HG03469 (cell line): Measurements from ENCODE around the gene SLC7A9.

Experiments
- ATAC-seq: cut with Tn5 transposase; IDR thresholded peaks from one replicate; pipeline ENCODE4 v1.9.1; 2021; ENCODE audit warnings: mild to moderate bottlenecking, moderate library complexity, moderate number of reproducible peaks; ENCODE audit not compliant: unreplicated experiment

Gene SLC7A9

DNA sequence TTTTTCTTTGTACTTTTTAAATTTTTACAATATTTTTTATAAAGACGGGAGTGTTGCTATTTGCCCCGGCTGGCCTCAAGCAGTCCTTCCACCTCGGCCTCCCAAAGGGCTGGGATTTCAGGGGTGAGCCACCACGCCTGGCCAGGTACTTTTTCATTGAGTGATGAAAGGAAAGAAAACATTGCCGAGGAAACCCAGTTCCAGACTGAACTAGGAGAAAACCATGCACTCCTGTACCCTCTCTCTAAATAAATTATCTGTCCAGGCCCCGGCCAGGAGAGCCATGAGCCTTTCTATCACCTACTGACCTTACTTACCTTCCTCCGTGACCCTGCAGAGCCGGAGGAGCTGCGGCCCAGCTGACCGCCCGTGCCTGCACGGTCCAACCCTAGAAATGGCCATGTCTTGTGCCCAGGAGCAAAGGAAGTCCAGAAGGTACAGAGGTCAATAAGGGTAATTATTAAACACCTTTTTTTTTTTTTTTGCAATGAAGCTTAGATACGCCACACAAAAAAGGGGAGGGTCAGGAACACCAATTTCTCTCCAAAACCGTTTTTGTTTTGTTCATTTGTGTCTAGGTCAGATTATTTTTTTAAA lies at the start of gene SLC7A9:
SLC7A9 (minus strand) TSS at position 399 of the 597 bp plus-strand sequence. CDS start 1,233 bp downstream, outside the sequence.
- ATAC-seq = no peak

DNA sequence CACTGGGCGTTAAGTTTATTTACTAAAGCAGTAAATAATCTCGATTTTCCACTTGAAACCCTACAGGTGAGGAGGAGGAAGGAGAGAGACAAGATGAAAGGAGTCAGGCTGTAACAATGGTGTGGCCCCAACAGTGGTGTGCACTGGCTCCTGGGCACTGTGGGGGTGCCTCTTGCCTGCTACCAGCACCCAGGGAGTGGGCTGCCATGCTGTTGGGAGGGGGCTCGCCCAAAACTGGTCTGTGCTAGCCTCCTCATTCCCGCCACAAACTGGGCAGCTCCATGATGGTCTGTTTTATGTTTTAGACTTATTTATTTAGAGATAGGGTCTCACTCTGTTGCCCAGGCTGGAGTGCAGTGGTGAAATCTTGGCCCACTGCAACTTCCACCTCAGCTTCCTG lies 49.8 kb upstream of the SLC7A9 start:
- ATAC-seq = no peak

DNA sequence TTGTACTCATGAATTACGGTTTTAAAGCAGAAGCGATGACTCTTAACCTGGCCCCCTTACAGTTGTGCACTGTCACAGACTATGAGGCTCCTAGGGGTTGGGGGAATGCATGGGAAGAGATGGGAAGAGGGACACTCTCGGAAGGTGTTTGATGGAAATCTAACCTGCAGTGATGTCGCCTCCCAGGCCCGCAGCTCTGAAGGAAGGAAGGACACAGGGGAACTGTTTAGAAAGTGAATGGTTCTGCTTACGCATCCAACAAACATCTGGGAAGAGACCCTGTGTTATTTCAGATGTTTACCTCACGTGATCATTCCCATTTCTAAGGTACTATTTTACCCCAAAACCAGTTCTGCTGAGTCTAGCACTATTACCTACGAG lies 48.0 kb upstream of the SLC7A9 start:
- ATAC-seq = no peak

DNA sequence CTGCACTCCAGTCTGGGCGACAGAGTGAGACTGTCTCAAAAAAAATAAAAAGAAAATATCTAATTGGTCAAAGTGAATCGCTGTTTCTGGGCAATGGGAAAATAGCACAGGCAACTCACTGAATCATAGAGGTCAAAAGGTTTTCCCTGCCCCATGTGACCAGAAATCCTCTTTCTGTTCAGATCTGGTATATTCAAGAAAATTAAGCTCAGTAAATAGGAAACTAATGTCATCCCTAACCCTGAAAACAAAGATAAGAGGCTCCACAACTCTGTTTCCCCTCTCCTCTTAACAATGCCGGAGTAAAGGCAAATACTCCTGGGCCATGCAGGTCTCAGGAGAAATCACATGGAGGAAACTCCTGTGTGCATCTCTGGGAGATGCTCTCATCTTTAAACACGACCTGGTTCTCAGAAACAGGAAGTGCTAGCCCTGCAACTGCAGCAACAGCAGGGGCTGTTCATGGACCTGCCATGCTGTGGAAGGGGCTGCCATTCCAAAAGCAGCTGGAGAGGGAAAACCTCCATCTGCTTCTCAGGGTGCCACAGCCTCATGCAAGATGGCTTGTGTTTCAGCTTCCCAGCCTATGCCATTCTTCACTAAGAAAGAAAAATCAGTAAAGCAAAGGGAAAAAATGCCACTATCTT lies 47.5 kb upstream of the SLC7A9 start:
- ATAC-seq = no peak

DNA sequence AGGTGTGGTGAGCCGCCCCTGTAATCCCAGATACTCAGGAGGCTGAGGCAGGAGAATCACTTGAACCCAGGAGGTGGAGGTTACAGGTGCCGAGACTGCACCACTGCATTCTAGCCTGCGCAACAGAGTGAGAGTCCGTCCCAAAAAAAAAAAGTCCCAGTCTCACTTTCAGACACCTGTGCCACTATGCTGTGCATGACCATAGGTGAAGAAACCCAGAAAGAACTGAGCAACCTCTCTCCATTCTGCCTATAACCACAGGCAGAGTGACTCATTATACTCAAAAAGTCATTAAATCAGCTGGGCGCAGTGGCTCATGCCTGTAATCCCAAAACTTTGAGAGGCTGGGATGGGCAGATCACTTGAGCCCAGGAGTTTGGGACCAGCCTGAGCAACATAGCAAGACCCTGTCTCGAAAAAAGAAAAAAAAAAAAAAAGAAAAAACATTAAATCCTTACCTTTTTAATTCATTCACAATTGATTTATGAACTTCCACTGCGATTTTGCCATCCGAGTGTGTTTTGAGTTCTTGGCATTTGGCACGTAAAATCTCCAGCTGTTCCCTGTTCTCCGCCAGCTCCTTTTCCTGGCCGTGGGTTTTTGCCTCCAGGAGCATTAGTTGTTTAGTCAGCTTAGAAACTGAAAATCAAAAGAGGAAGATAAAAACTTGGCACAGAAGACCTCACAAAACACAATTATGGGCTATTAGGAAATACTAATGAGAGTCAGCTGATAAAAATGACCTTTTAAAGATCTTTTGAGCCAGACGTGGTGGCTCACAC lies 45.5 kb upstream of the SLC7A9 start:
- ATAC-seq = no peak

DNA sequence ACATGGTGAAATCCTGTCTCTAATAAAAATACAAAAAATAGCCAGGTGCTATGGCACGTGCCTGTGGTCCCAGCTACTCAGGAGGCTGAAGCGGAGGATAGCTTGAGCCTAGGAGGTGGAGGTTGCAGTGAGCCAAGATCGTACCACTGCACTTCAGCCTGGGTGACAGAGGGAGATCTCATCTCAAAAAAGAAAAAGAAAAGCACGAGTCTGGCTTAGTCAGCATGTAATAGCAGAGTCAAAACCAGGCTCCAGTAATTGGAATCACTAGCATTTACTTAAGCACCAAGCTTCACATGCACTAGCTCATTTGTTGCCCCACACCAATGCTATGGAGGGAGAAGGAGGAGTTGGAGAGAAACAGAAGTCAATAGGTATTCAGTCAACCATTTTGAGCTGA lies 41.9 kb upstream of the SLC7A9 start:
- no peak for ATAC-seq

DNA sequence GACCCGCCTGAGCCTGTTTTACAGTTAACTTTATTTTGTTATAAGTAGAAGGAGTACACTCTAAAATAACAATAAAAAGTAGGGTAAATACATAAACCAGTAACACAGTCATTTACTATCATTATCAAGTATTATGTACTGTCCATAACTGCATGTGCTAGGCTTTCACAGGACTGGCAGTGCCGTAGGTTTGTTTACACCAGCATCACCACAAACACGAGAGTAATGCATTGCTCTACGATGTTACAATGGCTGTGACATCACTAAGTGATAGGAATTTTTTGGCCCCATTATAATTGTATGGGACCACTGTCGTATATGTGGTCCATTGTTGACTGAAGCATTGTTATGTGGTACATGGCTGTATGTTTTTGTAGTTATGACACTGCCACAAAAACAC lies 41.3 kb upstream of the SLC7A9 start:
- no peak for ATAC-seq

DNA sequence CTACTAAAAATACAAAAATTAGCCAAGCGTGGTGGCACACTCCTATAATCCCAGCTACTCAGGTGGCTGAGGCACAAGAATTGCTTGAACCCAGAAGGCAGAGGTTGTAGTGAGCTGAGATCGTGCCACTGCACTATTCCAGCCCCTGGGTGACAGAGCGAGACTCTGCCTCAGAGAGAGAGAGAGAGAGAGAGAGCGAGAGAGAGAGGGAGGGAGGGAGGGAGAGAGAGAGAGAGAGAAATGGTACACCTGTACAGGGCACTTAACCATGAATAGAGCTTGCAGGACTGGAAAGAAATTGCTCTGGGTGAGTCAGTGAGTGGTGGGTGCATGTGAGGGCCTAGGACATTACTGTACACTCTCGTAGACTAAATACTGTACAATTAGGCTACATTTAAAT lies 40.5 kb upstream of the SLC7A9 start:
- no peak for ATAC-seq

DNA sequence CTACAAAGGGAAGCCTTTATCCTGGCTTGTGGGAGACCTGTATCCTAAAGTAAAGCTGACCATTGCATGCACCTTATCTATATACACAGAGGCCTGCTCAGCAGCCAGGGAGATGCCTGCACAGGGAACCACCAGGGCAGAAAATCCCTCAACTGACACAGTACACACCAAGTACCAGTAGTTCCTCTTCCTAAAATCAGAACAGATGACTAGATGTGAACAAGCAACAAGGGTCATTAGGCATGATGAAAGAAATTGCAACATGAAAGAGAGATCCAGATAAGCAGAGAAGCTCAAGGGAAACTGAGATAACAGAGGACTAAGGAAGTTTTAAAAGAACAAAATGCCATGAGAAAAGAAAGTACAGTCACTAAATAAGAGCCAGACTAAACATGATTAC lies 39.7 kb upstream of the SLC7A9 start:
- ATAC-seq = no peak

DNA sequence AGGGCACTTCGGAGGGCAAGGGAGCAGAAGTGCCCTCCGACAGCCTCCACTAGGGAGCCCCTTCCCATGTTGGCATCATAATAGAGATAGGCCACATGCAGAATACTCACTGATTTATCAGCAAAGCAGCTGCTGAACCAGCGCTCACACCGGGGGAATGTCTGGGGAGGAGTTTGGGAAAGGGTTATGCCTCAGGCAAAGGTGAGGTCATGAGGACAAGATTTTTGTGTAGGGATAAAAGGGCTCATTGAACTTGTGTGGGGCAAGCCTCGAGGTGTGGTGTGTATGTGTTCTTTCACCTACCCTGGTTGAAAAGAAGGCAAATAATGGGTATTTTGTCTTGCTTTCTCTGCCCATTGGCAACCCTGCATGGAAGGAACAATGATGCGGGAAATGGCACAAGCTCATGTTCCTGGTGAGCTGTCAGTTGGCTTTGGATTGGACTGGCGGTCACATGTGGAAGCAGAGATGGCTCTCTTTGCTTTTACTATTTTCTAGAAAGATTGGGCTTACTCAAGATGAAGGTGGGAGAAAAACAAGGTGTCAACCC lies 39.1 kb upstream of the SLC7A9 start:
- no peak for ATAC-seq

DNA sequence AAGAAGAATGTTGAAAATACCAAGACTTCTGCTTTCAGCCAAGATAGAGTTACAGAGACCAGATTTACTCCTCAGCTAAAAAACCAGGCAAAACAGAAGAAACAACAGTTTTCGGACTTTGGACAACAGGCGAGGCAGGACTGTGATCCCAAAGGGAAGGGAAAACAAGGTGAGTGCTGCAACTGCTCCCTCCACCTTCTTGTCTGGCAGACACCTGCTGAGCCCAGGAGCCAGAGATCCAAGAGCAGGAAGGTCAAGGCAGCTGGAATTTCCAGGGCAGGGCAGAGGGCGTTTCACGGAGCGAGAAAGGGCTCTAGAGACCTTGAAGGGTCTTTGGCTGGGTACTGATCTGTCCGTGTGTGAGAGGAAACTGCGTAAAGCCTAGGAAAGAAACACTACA lies 32.9 kb upstream of the SLC7A9 start:
- no peak for ATAC-seq

DNA sequence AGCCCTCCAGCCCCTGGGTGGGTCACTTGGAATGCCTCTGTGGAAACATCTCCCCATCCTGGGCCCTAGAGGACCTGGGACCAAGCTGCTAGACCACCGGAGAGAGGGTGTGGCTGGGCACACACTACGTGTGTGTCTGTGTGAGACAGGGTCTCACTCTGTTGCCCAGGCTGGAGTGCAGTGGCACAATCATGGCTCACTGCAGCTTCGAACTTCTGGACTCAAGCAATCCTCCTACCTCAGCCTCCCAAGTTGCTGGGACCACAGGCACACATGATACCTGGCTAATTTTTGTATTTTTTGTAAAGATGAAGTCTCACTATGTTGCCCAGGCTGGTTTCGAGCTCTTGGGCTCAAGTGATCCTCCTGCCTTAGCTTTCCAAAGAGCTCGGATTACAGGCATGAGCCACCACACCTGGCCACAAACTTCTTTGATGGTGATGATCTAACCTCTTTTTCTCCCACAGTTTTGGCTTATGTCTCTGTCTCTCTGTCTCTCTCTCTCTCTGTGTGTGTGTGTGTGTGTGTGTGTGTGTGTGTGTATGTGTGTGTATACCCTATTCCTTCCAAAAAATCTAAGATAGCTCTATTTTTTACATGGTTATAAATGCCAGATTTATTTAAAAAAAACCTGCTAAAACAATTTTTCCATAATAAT lies 32.1 kb upstream of the SLC7A9 start:
- no peak for ATAC-seq

DNA sequence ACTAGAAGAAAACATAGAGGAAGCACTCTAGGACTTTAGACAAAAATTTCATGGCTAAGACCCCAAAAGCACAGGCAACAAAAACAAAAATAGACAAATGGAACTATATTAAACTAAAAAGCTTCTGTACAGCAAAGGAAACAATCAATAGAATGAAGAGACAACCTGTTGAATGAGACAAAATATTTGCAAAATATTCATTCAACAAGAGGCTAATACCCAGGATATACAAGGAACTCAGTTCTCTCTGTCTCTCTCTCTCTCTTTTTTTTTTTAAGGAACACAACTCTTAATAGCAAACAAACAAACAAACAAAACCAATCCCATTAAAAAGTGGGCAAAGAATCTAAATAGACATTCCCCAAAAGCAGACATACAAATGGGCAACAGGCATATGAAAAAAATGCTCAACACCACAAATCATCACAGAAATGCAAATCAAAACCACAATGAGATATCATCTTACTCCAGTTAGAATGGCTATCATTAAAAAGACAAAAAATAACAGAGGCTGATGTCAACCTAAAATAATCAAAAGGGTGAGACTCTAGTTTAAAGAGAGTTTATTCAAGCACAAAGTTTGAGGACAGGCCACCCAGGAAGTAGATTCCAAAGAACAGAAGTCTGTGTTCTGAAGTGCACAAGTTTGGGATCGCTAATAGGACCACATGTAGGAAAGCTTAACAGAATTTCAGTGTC lies 27.1 kb upstream of the SLC7A9 start:
- no peak for ATAC-seq

DNA sequence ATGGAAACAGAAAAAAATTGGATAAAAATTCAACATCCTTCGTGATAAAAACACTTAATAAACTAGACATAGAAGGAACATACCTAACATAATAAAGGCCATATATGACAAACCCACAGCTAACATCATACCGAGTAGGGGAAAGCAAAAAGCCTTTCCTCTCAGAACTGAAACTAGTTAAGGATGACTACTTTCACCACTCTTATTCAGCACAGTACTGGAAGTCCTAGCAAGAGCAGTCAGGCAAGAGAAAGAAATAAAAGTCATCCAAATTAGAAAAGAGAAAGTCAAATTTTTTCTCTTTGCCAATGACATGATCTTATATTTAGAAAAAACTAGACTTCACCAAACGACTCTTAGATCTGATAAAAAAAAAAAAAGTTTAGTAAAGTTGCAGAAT lies 25.8 kb upstream of the SLC7A9 start:
- ATAC-seq = peak; percentile 92

DNA sequence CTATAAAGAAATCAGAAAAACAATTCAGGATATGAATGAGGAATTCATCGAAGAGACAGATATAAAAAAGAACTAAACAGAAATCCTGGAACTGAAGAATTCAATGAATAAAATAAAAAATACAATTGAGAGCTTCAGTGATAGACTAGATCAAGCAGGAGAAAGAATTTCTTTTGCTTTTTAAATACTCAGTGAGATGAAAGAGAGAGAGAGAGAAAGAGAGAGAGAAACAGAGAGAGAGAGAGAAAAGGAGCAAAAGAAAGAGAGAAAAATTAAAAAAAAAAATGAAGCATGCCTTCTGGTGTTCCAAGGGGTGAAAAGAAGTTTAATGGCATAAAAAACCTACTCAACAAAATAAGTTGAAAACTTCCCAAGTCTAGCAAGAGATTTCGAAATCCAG lies 22.0 kb upstream of the SLC7A9 start:
- no peak for ATAC-seq

DNA sequence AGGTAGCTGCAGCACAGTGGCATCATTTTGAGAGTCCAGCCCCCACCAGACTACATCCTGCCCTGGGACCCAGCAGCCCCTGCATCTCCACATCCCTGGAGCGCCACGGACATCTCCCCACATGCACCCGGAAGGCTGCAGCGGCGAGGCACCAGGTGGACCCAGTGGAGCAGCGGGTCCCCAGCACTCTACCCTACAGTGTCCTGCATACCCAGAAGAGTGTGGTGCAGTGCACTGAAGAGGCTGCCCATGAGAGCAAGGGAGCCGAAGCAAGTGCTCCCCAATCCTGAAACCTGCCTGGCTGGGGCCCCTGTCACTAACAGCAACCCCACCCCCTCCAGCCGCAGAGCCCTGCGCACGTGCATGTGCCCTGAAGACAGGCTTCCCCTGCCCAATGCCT lies 21.3 kb upstream of the SLC7A9 start:
- ATAC-seq = no peak

DNA sequence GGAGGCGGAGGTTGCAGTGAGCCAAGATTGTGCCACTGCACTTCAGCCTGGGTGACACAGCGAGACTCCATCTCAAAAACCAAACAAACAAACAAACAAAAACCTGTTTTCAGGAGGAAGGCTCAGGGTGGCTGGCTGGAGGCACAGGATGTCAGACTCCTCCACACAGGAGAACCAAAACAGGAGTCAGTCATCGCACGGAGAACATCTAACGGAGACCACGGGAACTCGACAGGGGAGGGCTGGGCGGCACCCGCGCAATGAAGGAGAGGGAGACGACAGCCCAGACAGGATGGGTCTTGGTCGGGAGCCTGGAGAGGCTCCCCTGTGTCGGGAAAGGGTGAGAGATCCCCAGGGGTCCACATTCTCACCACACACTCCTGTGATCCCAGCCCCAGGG lies 20.8 kb upstream of the SLC7A9 start:
- ATAC-seq = no peak

DNA sequence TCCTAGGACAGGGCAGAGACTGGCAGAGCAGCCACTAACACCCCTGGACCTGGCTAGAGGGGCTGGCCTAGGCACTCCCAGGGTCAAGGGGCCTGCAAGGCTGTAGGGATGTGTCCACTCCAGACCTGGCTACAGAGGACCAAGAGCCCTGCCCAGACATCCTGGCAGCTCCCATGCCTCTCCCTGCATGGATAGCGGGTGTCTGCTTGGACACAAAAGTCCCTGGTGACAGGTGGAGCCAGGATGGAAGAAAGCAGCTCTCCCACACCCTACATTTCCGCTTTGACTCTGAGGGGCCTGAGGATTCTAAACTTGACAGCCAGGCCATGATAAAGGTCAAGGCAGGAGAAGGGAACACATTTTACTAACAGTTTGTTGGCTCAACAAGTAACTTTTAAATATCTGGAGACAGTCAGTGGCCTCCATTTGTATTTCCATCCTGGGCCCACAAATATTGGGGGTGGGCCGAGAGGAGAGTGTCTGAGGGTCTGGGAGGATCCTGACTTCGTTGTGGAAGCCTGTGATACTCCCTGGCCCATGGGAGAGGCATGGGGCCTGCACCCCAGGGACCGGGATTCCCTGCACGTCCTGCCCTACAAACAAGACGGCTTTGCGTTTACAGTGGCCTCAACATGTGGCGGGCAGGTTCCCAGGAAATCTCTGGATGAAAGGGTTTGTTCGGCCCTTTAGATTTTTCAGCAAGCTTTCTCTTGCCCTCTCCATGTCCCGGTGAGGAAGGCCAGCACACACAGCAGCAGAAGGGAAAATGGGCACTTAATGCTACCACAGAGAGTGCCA lies 19.8 kb upstream of the SLC7A9 start:
- no peak for ATAC-seq

DNA sequence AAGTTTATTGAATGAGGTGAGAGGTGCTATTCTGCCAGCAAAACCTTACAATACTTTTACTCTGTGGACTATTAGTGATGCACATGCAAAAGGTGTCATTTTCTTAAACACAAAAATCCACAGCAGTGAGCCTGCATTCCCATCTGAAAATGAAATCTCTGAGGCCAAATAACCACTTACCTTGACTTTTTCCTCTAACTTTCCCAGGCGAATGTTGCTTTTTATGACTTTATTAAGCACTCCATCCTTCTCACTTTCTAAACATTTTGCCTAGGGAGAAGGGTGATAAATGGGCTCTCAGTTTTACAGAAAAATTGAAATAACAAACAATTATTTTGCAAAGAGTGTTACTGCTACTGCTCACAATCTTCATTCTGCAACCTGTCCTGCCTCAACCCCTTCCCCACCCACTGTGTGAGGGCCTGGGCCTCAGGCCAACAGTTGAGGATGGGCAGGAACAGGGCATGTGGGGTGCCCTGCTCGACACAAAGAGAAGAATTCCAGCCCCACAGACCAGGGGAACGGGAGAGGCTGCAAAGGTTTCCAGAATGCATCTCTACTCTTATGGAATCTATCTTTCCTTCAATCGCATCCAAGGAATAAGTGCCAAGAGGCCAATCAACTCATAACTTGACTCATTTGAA lies 18.1 kb upstream of the SLC7A9 start:
- ATAC-seq = no peak

DNA sequence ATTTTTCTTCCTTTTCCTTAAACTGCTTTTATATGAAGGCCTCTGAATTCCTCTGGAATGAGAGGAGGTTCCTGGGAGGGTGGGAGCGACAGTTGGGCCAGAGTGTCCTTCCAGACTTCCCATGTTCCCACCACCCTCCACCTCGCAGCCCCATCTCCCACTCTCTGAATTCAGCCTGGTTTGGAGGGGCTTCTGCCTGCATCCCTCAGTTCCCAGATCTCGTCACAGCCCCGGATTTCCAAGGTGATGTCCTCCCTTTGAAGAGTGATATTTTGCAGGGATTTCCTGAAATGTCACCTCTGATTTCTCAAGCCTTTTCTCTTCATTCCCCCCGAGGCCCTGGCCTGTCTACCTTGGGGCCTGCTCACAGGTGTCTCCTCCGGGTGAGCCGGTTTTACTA lies 16.7 kb upstream of the SLC7A9 start:
- no peak for ATAC-seq
